ENCODE results near the gene ZBTB8B. TPM values are rescaled to one million over a fixed set of nuclear protein-coding genes. Genes with fewer than 3 reads are reported as not detected.

Gene ZBTB8B
- total RNA-seq, 1 experiment from 2014 or later: 1.9 TPM

GRCh38 chr1:32487182-32487581 lies 22.3 kb downstream of the ZBTB8B start:
- H3K36me3 Mint-ChIP-seq (ENCODE audit: insufficient read depth in 1 of 3, low read depth in 3 of 3): peaks cover 13 to 23% (median 19%) of the 10 kb centered on the region in 3 experiments; a peak in 6 of 7 replicates
- H3K9me3 Mint-ChIP-seq: no peaks in the 10 kb centered on the region
- no peaks in the 10 kb centered on the region for H3K27me3 ChIP-seq (ENCODE audit: insufficient read depth, low read length)
- H3K56ac ChIP-seq (ENCODE audit: insufficient read length, low read depth, low read length): no peak overlapping the region
- H4K5ac ChIP-seq (ENCODE audit: insufficient read length, low read depth, low read length): no peak overlapping the region
- no peak overlapping the region for H2BK120ac ChIP-seq (ENCODE audit: low read depth, low read length, poor library complexity, severe bottlenecking)
- H2AFZ ChIP-seq (ENCODE audit: low read length): no peak overlapping the region
- no peak overlapping the region for H4K8ac ChIP-seq (replicated peaks; ENCODE audit: insufficient read length, low read depth, low read length)
- H3K18ac ChIP-seq (ENCODE audit: insufficient read length, low read depth, low read length): no peak overlapping the region
- H3K4me1 ChIP-seq (ENCODE audit: insufficient read depth, low read length): no peaks in the 10 kb centered on the region
- H3K27me3 Mint-ChIP-seq (ENCODE audit: low read depth): no peaks in the 10 kb centered on the region
- no peaks in the 10 kb centered on the region for H4K20me1 ChIP-seq (ENCODE audit: control insufficient read depth, insufficient read depth, insufficient read length)
- H3K4ac ChIP-seq (ENCODE audit: low read depth, low read length): no peak overlapping the region
- no peak overlapping the region for H3K4me3 Mint-ChIP-seq
- no CpG with 5 or more reads among the region's 5 CpGs for WGBS (ENCODE audit: extremely low coverage, insufficient read length, low lambda C conversion rate)
- no peak overlapping the region for H3K27ac ChIP-seq (ENCODE audit: insufficient read length, low read depth, low read length)
- no peak overlapping the region for H3K23ac ChIP-seq (ENCODE audit: insufficient read length, low read depth, low read length)
- TF ChIP-seq CTCF (conservative IDR thresholded peaks at IDR 0.05): no peak
- no peak overlapping the region for H3K14ac ChIP-seq (ENCODE audit: insufficient read depth, low read length)
- no peak overlapping the region for H3T11ph ChIP-seq (ENCODE audit: low read length)
- no peak for DNase-seq
- H2BK12ac ChIP-seq (ENCODE audit: insufficient read length, low read depth, low read length): no peak overlapping the region
- no peaks in the 10 kb centered on the region for H3K23me2 ChIP-seq (ENCODE audit: insufficient read length, low read depth, low read length, poor library complexity, severe bottlenecking)
- H3K79me2 ChIP-seq (ENCODE audit: insufficient read depth, low read length): no peaks in the 10 kb centered on the region
- no peak overlapping the region for H2BK5ac ChIP-seq (ENCODE audit: insufficient read length, low read length)
- H3K4me2 ChIP-seq (ENCODE audit: insufficient read depth, insufficient read length, low read length): no peak overlapping the region
- H3K79me1 ChIP-seq (ENCODE audit: insufficient read depth, low read depth, low read length, poor library complexity, severe bottlenecking): no peaks in the 10 kb centered on the region
- no peak overlapping the region for H2BK20ac ChIP-seq (ENCODE audit: low read depth, low read length, poor library complexity, severe bottlenecking)
- peaks cover 6 to 10% of the 10 kb centered on the region in 2 experiments for H3K4me1 Mint-ChIP-seq
- H2AK5ac ChIP-seq (ENCODE audit: insufficient read length, low read length): no peak overlapping the region
- no peaks in the 10 kb centered on the region for H3K9me3 ChIP-seq (ENCODE audit: control insufficient read depth, low read depth, low read length)
- H3K9ac ChIP-seq (ENCODE audit: extremely low read depth, insufficient read length, low read length): no peak overlapping the region
- H3K27ac Mint-ChIP-seq: no peak overlapping the region; a peak in 2 of 7 replicates
- H4K91ac ChIP-seq (ENCODE audit: insufficient read length, low read depth, low read length): no peak overlapping the region
- no peak overlapping the region for H2BK15ac ChIP-seq (ENCODE audit: low read depth, low read length)

All from H9 (cell line).